GM12892 (cell line): ENCODE results near the gene CAPN3.

ENCODE experiments used
- POLR2A ChIP-seq: IDR thresholded peaks from 2 replicates; pipeline ENCODE4 v1.6.1; 2011; ENCODE audit warnings: low read depth, low read length, control low read depth
- TAF1 ChIP-seq: IDR thresholded peaks from 2 replicates; pipeline ENCODE4 v1.6.1; 2011; ENCODE audit warnings: low read depth, mild to moderate bottlenecking, control low read depth, low read length, borderline replicate concordance

DNA sequence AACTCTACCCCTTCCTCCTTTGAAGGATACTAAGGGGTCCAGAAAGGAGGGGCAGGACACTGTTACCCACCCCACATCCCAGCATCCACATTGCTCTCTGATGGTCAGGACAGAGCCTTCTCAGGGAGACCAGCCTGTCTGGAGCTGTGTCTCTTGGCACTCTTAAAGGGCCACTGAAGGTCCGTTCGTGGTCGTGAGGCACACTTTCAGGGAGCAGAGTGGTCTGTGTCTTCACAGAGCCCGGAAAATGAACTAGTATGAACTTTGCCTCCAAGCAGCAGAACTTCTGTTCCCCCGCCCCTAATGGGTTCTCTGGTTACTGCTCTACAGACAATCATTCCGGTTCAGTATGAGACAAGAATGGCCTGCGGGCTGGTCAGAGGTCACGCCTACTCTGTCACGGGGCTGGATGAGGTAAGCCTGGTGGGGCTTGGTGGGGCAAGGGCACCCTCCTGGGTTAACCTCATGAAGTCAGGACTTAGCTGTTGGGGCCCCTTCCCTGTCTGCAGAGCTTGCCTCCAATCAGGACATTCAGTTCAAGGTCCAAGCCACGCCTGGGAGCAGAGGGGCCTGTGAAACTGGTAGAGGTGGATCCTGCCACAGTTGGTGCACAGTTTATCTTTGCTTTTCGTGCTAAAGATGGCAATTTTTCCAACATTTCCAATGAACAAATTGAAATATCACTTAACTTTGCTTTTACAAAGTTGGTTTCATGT lies 33.2 kb downstream of the CAPN3 start:
- TF ChIP-seq TAF1 (no peak), POLR2A (no peak)
